Naive thymus-derived CD4-positive, alpha-beta T cell (primary cell): Measurements from ENCODE around the gene FBXL16. TPM values are rescaled to one million over a fixed set of nuclear protein-coding genes. Genes with fewer than 3 reads are reported as not detected.

Experiments
- ATAC-seq: fragments of 150-1000 bp; cut with Tn5 transposase; 2 replicates; pipeline ENCODE4 v1.10.0; 2021; ENCODE audit warnings: mild to moderate bottlenecking, moderate library complexity
- CTCF ChIA-PET: fragments of 350-600 bp; sonication (Branson Sonifier 250); formaldehyde crosslinking; loops from one replicate; lab custom pipeline; 2021; ENCODE audit warnings: antibody characterized with exemption; lab: Charles Lee
- POLR2A ChIA-PET: fragments of 350-600 bp; sonication (Branson Sonifier 250); formaldehyde crosslinking; loops from one replicate; lab custom pipeline; 2021; ENCODE audit warnings: antibody characterized with exemption, inconsistent platforms; lab: Charles Lee
- DNase-seq, 9 donors: peaks; one replicate each; pipeline versions ENCODE4 v3.0.0 to v3.0.0-alpha.2; 2020 to 2022; ENCODE audit warnings: mixed read lengths in 1 of 9
- H3K27ac ChIP-seq: one replicate; pipeline ENCODE4 v1.7.0; 2013; ENCODE audit warnings: mild to moderate bottlenecking, low read depth, low read length, moderate library complexity
- H3K27me3 ChIP-seq, 2 donors: one replicate each; pipeline ENCODE4 v1.7.0; 2013; ENCODE audit warnings: low read length in 2 of 2, mild to moderate bottlenecking in 2 of 2, moderate library complexity in 2 of 2; ENCODE audit not compliant: control insufficient read depth in 2 of 2, insufficient read depth in 2 of 2
- H3K36me3 ChIP-seq, 3 experiments: 1 replicate in 2 of 3; 2 replicates in 1 of 3; pipeline ENCODE4 v1.7.0; 2013; ENCODE audit warnings: low read length in 3 of 3, mild to moderate bottlenecking in 3 of 3, moderate library complexity in 1 of 3; ENCODE audit not compliant: insufficient read depth in 3 of 3, control insufficient read depth in 2 of 3
- H3K4me1 ChIP-seq, 2 donors: one replicate each; pipeline ENCODE4 v1.7.0; 2013; ENCODE audit warnings: low read length in 2 of 2, mild to moderate bottlenecking in 2 of 2, moderate library complexity in 1 of 2; ENCODE audit not compliant: control insufficient read depth in 2 of 2, insufficient read depth in 2 of 2
- H3K4me3 ChIP-seq: 2 replicates; pipeline ENCODE4 v1.7.0; 2013; ENCODE audit warnings: mild to moderate bottlenecking, low read length
- H3K9me3 ChIP-seq, 3 experiments: 1 replicate in 2 of 3; 2 replicates in 1 of 3; pipeline ENCODE4 v1.7.0; 2013; ENCODE audit warnings: low read length in 3 of 3; ENCODE audit not compliant: control insufficient read depth in 2 of 3
- H3K27ac Mint-ChIP-seq, 9 donors: one replicate each; pipeline ENCODE4 v1.8.0; 2020 to 2022; ENCODE audit warnings: mixed read lengths in 9 of 9, mild to moderate bottlenecking in 8 of 9, moderate library complexity in 5 of 9, inconsistent platforms in 2 of 9
- H3K27me3 Mint-ChIP-seq, 5 donors: one replicate each; pipeline ENCODE4 v1.8.0; 2021 to 2022; ENCODE audit warnings: mixed read lengths in 5 of 5, mild to moderate bottlenecking in 1 of 5
- H3K36me3 Mint-ChIP-seq, 5 donors: one replicate each; pipeline ENCODE4 v1.8.0; 2020 to 2022; ENCODE audit warnings: mixed read lengths in 5 of 5, mild to moderate bottlenecking in 3 of 5, inconsistent platforms in 1 of 5
- H3K4me1 Mint-ChIP-seq, 7 donors: one replicate each; pipeline ENCODE4 v1.8.0; 2020 to 2022; ENCODE audit warnings: mixed read lengths in 7 of 7, mild to moderate bottlenecking in 3 of 7, inconsistent platforms in 1 of 7
- H3K4me3 Mint-ChIP-seq, 10 donors: one replicate each; pipeline ENCODE4 v1.8.0; 2020 to 2022; ENCODE audit warnings: mild to moderate bottlenecking in 10 of 10, mixed read lengths in 10 of 10, moderate library complexity in 6 of 10, inconsistent platforms in 2 of 10
- H3K9me3 Mint-ChIP-seq, 11 donors: one replicate each; pipeline ENCODE4 v1.8.0; 2020 to 2022; ENCODE audit warnings: mixed read lengths in 11 of 11, mild to moderate bottlenecking in 4 of 11, inconsistent platforms in 1 of 11, moderate library complexity in 1 of 11
- intact Hi-C, 2 donors: fragments of 100-400 bp; cut with micrococcal nuclease; formaldehyde crosslinking; loops; one replicate each; pipeline ENCODE4 v1.15.1; 2023
- polyA plus RNA-seq, 2 donors: library from polyadenylated mRNA; unstranded; fragments of 300-500 nt; fragmentation: Illumina TruSeq; gene quantifications; one replicate each; pipeline ENCODE4 v1.2.3, GENCODE V29; 2021
- total RNA-seq, 6 experiments: library from RNA in 5 of 6; stranded (reverse) in 5 of 6; gene quantifications; 1 replicate in 5 of 6; 2 replicates in 1 of 6; pipeline ENCODE4 v1.2.3 and lab custom pipeline; 2021 to 2026

Gene FBXL16
- total and polyA plus RNA-seq, 7 experiments from 2014 or later: 11.1 to 45.4 (median 18.0) TPM

GRCh38 chr16:667780-668518, 37.7 kb downstream of the FBXL16 start, which contains the start of gene RHOT2:
Gene RHOT2, plus strand, starts transcription at chr16:668132. Its CDS starts 68 bp downstream, at chr16:668200.
- Mint-ChIP-seq H3K4me1 (peaks cover 0 to 10% (median 6%) of the 10 kb centered on the region in 7 donors), H3K27ac (peak within 1 kb of the TSS in 8 of 9 donors; percentile 61 to 93 (median 86)), H3K9me3 (no peaks in the 10 kb centered on the region), H3K36me3 (peaks cover 0 to 7% (median 3%) of the 10 kb centered on the region in 5 donors), H3K27me3 (no peaks in the 10 kb centered on the region), H3K4me3 (peak within 1 kb of the TSS; percentile 71 to 84 (median 80))
- ATAC-seq (peak; percentile 99), DNase-seq (peak; percentile 73 to 99 (median 87))
- Histone ChIP-seq H3K9me3 (no peaks in the 10 kb centered on the region), H3K27me3 (no peaks in the 10 kb centered on the region), H3K4me1 (peaks cover 9 to 12% of the 10 kb centered on the region in 2 donors), H3K36me3 (peaks cover 0 to 40% (median 3%) of the 10 kb centered on the region in 3 experiments), H3K27ac (peak within 1 kb of the TSS; percentile 75), H3K4me3 (peak within 1 kb of the TSS; percentile 42)
- intact Hi-C loops: loop anchor here (1.0 to 2.0 kb wide), 7 partner anchors 11 to 32 kb away; partner anchors contain the start of genes JMJD8 (in 2 of the 2), METTL26 (in 2 of the 2), WDR24 (in 1 of the 2) and WDR90 (in 1 of the 2)
- CTCF ChIA-PET: interaction anchor here (0.6 to 1.3 kb wide), 4 partner anchors 11 to 30 kb away, joined by 3 to 4 read pairs (median 4); partner anchors contain the start of gene JMJD8
- POLR2A ChIA-PET: interaction anchor here (0.6 to 5.3 kb wide), 12 partner anchors 9 to 144 kb away, joined by 3 to 33 read pairs (median 6); partner anchors contain the start of genes JMJD8, METTL26, STUB1 and WDR24

GRCh38 chr16:667113-667779, 38.4 kb downstream of the FBXL16 start:
- no peaks in the 10 kb centered on the region for H3K27me3 ChIP-seq
- intact Hi-C loops: no loop called here
- H3K9me3 ChIP-seq: no peaks in the 10 kb centered on the region
- H3K36me3 ChIP-seq: peaks cover 0 to 33% (median 3%) of the 10 kb centered on the region in 3 experiments
- Mint-ChIP-seq H3K27ac (peak overlapping the region in 7 of 9 donors; percentile 61 to 93 (median 86)), H3K36me3 (peaks cover 0 to 5% (median 3%) of the 10 kb centered on the region in 5 donors), H3K4me1 (peaks cover 0 to 10% (median 6%) of the 10 kb centered on the region in 7 donors), H3K27me3 (no peaks in the 10 kb centered on the region), H3K9me3 (no peaks in the 10 kb centered on the region), H3K4me3 (peak overlapping the region; percentile 68 to 84 (median 78))
- DNase-seq (no peak), ATAC-seq (no peak)
- H3K4me1 ChIP-seq: peaks cover 9 to 12% of the 10 kb centered on the region in 2 donors
- POLR2A ChIA-PET: interaction anchor here (0.7 to 5.3 kb wide), 10 partner anchors 9 to 98 kb away, joined by 3 to 33 read pairs (median 7); partner anchors contain the start of genes JMJD8, METTL26, STUB1 and WDR24
- peak overlapping the region; percentile 42 for H3K4me3 ChIP-seq
- CTCF ChIA-PET: interaction anchor here (0.6 to 1.3 kb wide), 4 partner anchors 12 to 29 kb away, joined by 3 to 4 read pairs (median 4); partner anchors contain the start of gene JMJD8
- H3K27ac ChIP-seq: peak overlapping the region; percentile 75

- DNase-seq (no peak), ATAC-seq (no peak)
- POLR2A ChIA-PET: interaction anchor here (1.1 to 3.5 kb wide), 4 partner anchors 12 to 29 kb away, joined by 3 to 18 read pairs (median 9); no protein-coding TSS in a partner anchor
- H3K4me3 ChIP-seq: no peak overlapping the region
- H3K27me3 ChIP-seq: no peaks in the 10 kb centered on the region
- Mint-ChIP-seq H3K4me1 (peaks cover 0 to 10% (median 7%) of the 10 kb centered on the region in 7 donors), H3K4me3 (peak overlapping the region in 2 of 10 donors; percentile 78 to 81), H3K27me3 (no peaks in the 10 kb centered on the region), H3K9me3 (no peaks in the 10 kb centered on the region), H3K27ac (no peak overlapping the region), H3K36me3 (peaks cover 0 to 5% (median 3%) of the 10 kb centered on the region in 5 donors)
- H3K4me1 ChIP-seq: peaks cover 9 to 13% of the 10 kb centered on the region in 2 donors
- H3K27ac ChIP-seq: no peak overlapping the region
- CTCF ChIA-PET: interaction anchor here (1.2 kb wide), 1 partner anchor 18 kb away, joined by 4 read pairs; the partner anchor contains the start of gene JMJD8
- H3K9me3 ChIP-seq: no peaks in the 10 kb centered on the region
- peaks cover 0 to 26% (median 3%) of the 10 kb centered on the region in 3 experiments for H3K36me3 ChIP-seq
- intact Hi-C loops: no loop called here
These were observed 39.0 kb downstream of the FBXL16 start for GRCh38 chr16:666572-666971.

GRCh38 chr16:662597-662996, 43.0 kb downstream of the FBXL16 start:
- H3K4me3 ChIP-seq: no peak overlapping the region
- H3K9me3 ChIP-seq: no peaks in the 10 kb centered on the region
- no peaks in the 10 kb centered on the region for H3K36me3 ChIP-seq
- Mint-ChIP-seq H3K4me1 (peaks cover 0 to 13% (median 6%) of the 10 kb centered on the region in 7 donors), H3K4me3 (no peak overlapping the region), H3K9me3 (no peaks in the 10 kb centered on the region), H3K27ac (peak overlapping the region in 1 of 9 donors; percentile 25), H3K36me3 (no peaks in the 10 kb centered on the region), H3K27me3 (no peaks in the 10 kb centered on the region)
- CTCF ChIA-PET: no interaction called here
- H3K27ac ChIP-seq: no peak overlapping the region
- no peak for DNase-seq
- POLR2A ChIA-PET: interaction anchor here (0.7 kb wide), 1 partner anchor 23 kb away, joined by 3 read pairs; no protein-coding TSS in a partner anchor
- ATAC-seq: no peak
- H3K27me3 ChIP-seq: no peaks in the 10 kb centered on the region
- peaks cover 8 to 19% of the 10 kb centered on the region in 2 donors for H3K4me1 ChIP-seq
- intact Hi-C loops: no loop called here

GRCh38 chr16:662095-662494, 43.5 kb downstream of the FBXL16 start:
- no peaks in the 10 kb centered on the region for H3K9me3 ChIP-seq
- POLR2A ChIA-PET: interaction anchor here (0.6 kb wide), 1 partner anchor 266 kb away, joined by 5 read pairs; no protein-coding TSS in a partner anchor
- no peak overlapping the region for H3K27ac Mint-ChIP-seq
- H3K4me1 ChIP-seq: peaks cover 3 to 14% of the 10 kb centered on the region in 2 donors
- peaks cover 0 to 9% (median 4%) of the 10 kb centered on the region in 7 donors for H3K4me1 Mint-ChIP-seq
- H3K4me3 ChIP-seq: no peak overlapping the region
- no peaks in the 10 kb centered on the region for H3K36me3 ChIP-seq
- no peaks in the 10 kb centered on the region for H3K27me3 Mint-ChIP-seq
- no peaks in the 10 kb centered on the region for H3K36me3 Mint-ChIP-seq
- H3K9me3 Mint-ChIP-seq: no peaks in the 10 kb centered on the region
- no peak overlapping the region for H3K27ac ChIP-seq
- ATAC-seq (no peak), DNase-seq (no peak)
- CTCF ChIA-PET: no interaction called here
- no peaks in the 10 kb centered on the region for H3K27me3 ChIP-seq
- H3K4me3 Mint-ChIP-seq: no peak overlapping the region
- intact Hi-C loops: no loop called here
